Measurements from ENCODE around the gene CAMK2D.
"Not testable (repeated sequence)": the region's sequence is repeated elsewhere in the genome, so short reads cannot be mapped to it uniquely, and the experiment has no call there.

CAMK2D gene

DNA sequence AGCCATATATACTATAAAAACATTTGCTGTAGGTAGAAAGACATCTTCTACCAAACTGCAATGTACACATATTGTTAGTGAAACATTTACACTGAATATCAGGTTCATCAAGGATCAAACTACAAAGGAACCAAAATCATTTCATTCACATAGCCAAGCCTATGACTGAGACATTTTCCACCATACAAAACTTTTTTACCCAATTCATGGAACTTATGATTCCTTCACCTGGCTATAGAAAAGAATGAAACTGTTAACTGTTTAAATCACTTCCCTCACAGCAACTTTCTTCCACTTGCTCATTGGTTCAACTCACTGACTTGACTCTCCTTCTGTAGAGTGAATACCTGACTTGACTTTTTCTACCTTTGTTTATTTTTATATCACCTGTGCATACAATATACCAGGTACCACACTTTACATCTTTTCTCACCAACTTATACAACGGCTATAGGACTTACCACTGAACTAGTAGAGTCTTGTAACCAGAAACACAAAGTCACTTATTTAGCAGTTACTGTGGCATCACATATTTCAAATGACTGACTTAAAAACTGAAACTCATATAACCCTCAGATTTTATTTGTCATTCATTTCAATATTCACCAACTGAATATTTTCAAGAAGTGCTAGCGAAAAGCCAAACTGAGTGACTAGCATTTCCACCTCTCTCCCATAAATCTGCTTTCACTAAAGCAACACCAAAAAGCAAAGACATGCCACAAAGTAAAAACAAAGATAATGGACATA is 30.9 kb downstream of the CAMK2D start:
- DNase-seq (ENCODE audit: low read depth in 3 of 3): no peak

GRCh38 chr4:113727802-113728201 is 33.7 kb downstream of the CAMK2D start:
- no peak for DNase-seq (ENCODE audit: low read depth in 3 of 3)

DNA sequence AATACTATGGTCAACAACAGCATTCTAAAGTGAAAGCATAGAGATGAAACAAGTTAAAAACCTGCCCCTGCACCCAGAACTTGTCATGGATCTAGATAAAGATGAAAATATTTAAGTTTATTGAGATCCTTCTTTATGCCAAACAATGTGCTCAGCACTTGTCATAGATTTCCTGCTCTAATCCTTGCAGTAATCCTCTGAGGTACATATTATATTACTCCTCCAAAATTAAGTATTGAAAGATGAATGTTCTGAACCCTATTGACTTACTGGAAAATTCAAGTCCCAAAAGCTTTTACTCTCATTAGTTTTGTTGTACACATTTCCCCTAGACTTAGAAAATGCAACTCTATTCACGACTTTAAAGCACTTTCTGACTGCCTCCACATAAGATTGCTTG is 35.6 kb downstream of the CAMK2D start:
- DNase-seq (ENCODE audit: low read depth in 3 of 3): no peak

DNA sequence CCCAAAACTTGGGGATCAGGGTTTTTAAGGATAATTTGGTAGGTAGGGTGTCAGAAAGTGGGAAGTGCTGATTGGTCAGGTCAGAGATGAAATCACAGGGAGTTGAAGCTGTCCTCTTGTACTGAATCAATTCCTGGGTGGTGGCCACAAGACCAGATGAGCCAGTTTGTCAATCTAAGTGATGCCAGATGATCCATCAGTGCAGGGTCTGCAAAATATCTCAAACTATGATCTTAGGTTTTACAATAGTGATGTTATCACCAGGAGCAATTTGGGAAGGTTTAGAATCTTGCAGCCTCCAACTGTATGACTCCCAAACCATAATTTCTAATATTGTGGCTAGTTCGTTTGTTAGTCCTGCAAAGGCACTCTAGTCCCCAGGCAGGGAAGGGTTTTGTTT is 43.3 kb downstream of the CAMK2D start:
- no peak for DNase-seq (ENCODE audit: low read depth in 3 of 3)

DNA sequence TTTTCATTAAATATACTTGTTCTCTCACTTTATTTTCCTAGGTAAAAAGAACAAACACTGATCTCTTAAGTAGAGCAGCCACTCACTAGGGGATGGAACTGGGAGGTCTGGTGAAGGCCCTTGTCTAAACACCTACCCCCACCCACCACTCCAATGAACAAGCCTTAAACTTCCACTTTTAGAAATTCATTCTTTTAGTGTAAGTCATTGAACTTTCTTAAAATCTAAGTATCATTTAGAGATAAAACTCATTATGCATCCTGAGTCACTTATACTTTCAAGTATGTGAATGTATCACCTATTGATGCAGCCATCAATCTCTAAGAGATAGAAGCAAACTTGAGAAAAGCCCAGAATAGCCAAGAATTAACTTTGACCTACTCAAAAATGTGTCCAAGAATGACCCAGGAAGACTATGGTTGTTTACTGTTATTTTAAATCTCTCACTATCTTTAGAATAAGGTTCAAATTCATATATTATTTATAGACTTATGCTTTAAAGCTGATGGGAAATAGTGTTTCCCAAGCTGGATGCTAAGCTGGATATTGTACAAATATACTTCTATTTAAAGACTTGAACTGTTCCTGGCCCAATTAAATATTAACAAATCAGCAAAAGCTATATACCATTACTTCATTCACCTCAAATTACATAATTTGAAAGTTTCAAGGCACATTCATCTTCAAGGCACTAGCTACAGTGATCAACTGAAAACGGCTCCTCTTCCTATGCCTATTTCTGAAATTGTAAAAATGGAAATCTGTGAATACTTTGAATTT is 49.5 kb downstream of the CAMK2D start:
- no peak for DNase-seq (ENCODE audit: low read depth in 3 of 3)

DNA sequence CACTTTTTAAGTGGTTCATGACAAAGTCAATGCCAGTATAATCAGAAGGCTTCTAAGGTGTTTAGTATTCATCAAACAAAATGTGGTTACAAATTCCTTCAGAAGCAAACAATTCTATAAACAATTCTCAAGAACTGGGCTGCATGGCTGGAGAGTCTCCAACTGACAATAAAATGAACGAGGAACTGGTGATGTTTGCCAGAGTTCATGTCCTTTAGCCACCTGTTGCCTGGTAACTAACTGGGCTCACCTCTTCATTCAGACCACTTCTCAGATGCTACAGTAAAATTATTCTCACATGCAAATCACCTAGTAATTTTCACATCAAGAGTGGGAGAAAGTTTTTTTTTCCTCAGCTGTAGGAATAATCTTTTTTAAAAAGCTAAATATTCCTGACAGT is 53.3 kb downstream of the CAMK2D start:
- DNase-seq (ENCODE audit: low read depth in 3 of 3): no peak

DNA sequence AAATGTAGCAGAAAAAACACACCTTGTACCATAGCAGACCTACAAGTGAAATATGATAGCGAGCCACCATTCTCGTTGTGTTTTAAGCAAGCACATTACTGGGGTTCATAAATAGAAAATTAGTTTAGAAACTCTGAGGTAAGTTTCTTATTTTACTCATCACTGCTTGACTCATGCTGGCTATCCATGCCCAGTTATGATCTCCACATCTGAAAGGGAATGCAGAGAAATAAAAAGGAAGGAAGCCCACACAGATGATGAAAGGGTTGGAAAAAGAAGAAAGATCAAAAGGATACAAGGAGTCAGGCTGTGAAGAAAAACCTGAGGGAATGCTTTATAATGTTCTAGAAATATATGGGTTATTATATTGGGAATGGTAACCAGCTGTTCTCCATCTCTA is 54.5 kb downstream of the CAMK2D start:
- DNase-seq (ENCODE audit: low read depth in 3 of 3): no peak

GRCh38 chr4:113705097-113705496 is 56.4 kb downstream of the CAMK2D start:
- not testable (repeated sequence) for DNase-seq (ENCODE audit: low read depth in 3 of 3)

GRCh38 chr4:113702596-113702995 is 58.9 kb downstream of the CAMK2D start:
- not testable (repeated sequence) for DNase-seq (ENCODE audit: low read depth in 3 of 3)

GRCh38 chr4:113701169-113701568 is 60.4 kb downstream of the CAMK2D start:
- DNase-seq (ENCODE audit: low read depth in 3 of 3): no peak

DNA sequence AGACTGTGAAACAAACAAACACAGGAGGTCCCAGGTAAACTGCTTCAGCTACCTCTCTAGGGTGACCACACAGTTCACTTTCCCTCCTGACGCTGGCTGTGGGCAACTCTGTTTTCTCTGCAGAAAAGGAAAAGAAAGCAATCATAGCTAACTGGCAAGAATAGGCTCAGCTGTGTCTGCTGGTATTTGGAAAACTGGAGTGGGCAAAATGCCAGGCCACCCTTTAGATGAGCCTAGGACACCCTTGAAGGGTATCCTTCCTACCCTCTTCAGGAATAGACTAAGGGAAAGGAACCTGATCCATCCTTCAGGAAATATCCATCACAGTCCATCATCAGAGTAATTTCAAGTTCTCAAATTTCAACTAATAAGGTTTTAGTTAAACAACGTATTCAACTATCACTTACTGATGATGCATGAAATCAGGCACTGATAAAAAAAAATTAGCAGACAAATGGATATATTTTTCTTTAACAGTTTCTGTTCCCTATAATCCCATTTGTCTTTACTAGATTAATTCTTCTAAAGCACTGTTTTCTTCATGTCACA is 60.9 kb downstream of the CAMK2D start:
- no peak for DNase-seq (ENCODE audit: low read depth in 3 of 3)

- DNase-seq (ENCODE audit: low read depth in 3 of 3): no peak
Observed at GRCh38 chr4:113699772-113700171, 61.8 kb downstream of the CAMK2D start.

DNA sequence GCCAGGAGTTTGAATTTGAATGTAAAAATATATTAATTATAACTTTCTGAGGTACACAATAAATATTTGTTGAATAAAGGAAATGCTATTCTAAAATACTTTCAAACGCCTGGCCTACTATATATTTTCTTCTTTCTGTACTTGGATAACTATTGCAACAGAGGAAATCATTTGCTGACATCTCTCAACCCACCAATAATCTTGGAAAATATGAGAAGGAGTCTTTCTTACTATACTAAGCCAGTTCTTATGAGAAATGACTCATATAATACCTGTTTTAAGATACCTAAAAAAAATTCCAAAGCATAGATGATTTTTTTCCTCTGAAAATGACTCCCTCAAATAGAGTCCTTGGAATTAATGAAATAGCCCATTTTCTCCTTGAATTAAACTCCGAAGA is 64.1 kb downstream of the CAMK2D start:
- DNase-seq (ENCODE audit: low read depth in 3 of 3): no peak

DNA sequence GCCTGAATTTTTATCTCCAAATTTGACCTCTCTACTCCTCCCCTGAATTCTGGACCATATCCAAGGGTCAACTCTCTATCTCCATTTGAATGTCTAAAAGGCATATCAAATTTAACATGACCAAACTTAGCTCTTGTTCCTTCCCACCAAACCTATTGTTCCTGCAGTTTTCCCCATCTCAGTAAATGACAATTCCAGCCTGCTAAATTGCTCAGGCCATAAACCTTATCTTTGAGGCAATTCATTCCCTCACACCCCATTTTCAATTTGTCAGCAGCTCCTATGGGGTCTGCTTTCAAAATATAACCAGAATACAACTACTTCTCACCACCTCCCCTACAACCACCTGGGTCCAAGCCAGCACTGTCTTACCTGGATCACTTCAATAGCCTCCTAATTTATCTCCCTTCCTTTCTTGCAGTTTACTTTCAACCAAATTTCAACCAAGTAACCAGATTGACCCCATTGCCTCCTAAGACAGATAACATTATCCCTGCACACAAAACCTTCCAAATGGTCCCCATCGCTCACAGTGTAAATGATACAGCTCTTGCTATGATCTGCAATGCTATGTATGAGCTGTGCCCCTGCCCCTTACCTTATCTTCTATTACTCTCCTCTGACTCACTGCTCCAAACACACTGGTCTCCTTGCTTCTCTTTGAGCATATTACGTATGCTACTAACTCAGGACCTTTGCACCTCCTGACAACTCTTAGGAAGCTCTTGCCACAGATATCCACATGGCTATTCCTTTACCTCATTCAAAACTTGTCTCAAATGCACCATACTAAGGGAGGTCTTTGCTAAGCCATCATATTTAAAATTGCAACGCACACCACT is 66.0 kb downstream of the CAMK2D start:
- DNase-seq (ENCODE audit: low read depth in 3 of 3): no peak

GRCh38 chr4:113694008-113694407 is 67.5 kb downstream of the CAMK2D start:
- no peak for DNase-seq (ENCODE audit: low read depth in 3 of 3)

- DNase-seq (ENCODE audit: low read depth in 3 of 3): no peak
Observed at GRCh38 chr4:113692809-113693411, 68.6 kb downstream of the CAMK2D start.

- DNase-seq (ENCODE audit: low read depth in 3 of 3): no peak
Observed at GRCh38 chr4:113691676-113692075, 69.9 kb downstream of the CAMK2D start.

- DNase-seq (ENCODE audit: low read depth in 3 of 3): no peak
Observed at GRCh38 chr4:113689394-113689793, 72.1 kb downstream of the CAMK2D start.

- no peak for DNase-seq (ENCODE audit: low read depth in 3 of 3)
Observed at GRCh38 chr4:113687067-113687718, 74.3 kb downstream of the CAMK2D start.

DNA sequence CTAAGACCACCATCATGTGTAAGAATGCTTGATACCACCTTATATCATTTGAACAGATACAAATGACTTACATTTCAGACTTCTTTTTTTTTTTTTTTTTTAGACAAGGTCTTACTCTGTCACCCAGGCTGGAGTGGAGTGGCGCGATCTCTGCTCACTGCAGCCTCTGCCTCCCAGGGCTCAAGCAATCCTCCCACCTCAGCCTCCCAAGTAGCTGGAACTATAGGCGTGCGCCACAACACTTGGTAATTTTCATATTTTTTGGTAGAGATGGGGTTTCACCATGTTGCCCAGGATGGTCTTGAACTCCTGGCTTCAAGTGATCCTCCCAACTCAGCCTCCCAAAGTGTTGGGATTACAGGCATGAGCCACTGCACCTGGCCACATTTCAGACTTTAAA is 76.4 kb downstream of the CAMK2D start:
- not testable (repeated sequence) for DNase-seq (ENCODE audit: low read depth in 3 of 3)

- DNase-seq (ENCODE audit: low read depth in 3 of 3): peak in 1 of 3 donors; percentile 34
Observed at GRCh38 chr4:113684534-113685091, 76.9 kb downstream of the CAMK2D start.

Measured in stimulated activated CD4-positive, alpha-beta T cell treated with anti-CD3 and anti-CD28 coated beads, TNF-alpha, amount 100 ng/mL, for 48 hours (primary cell).